Measurements from ENCODE around the gene RAB40A.

Gene RAB40A

DNA sequence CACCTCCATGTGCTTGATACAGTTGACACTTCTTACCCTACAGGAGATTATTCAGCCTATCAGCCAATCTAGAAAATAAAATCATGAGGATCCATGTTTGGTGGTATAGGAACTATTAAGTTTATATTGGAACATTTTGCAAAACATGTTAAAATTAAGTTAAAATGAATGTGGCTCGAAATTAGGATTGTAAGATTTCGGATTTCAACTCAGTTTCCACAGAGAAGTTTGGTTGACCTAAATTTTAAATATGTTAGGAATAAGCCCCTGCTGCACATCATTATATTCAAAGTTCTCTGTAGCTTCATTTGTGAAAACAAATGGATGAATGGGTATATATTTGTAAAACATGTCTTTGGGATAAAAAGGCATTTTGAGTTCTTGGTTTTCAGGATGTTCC lies at the start of gene RAB40A:
Gene RAB40A, minus strand, starts transcription at position 101 of the 400 bp plus-strand sequence. CDS start 18,733 bp downstream, outside the sequence.
- TF ChIP-seq GATA1 (IDR thresholded peaks at IDR 0.05; ENCODE audit: low read depth, low read length) (no peak), POLR2A (IDR thresholded peaks at IDR 0.05; ENCODE audit: low read length) (no peak)
- DNase-seq: no peak

DNA sequence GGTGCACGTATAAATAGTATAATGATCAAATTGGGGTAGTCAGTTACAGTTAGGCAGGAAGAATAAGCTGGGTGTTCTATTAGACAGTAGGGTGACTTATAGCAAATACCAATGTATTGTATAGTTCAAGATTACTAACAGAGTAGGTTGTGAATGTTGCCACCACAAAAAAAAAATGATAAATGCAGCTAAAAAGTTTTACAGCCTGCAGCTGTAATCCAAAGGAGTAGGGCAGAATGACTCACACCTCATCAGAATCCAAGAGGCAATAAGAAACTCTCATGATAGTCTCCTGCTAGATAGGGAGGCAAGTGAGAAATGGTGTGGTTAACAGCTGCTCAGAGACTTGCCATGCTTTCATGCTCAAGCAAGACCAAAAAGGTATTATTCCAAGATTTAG lies 46.5 kb upstream of the RAB40A start:
- no peak for DNase-seq
- no peak for TF ChIP-seq POLR2A (IDR thresholded peaks at IDR 0.05; ENCODE audit: low read length)
- no peak for TF ChIP-seq GATA1 (IDR thresholded peaks at IDR 0.05; ENCODE audit: low read depth, low read length)

DNA sequence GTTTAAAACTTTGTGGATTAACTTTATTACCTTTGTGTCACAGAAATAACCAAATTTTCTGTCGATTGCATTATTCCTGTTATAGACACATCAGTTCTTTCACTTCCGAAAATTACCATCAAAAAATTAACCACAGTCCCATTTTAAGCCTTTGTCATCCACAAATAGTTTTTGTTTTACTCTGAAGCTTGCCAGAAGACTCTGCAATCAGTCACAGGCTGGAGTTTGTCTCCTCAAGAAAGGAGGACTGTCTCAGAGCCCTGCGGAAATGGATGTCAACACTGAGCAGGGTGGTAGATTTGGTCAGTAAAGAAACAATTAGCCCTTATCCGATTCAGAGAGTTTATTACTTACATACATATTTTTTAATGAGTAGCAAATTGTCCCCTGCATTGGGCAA lies 45.9 kb upstream of the RAB40A start:
- no peak for DNase-seq
- TF ChIP-seq GATA1 (IDR thresholded peaks at IDR 0.05; ENCODE audit: low read depth, low read length) (no peak), POLR2A (IDR thresholded peaks at IDR 0.05; ENCODE audit: low read length) (no peak)

DNA sequence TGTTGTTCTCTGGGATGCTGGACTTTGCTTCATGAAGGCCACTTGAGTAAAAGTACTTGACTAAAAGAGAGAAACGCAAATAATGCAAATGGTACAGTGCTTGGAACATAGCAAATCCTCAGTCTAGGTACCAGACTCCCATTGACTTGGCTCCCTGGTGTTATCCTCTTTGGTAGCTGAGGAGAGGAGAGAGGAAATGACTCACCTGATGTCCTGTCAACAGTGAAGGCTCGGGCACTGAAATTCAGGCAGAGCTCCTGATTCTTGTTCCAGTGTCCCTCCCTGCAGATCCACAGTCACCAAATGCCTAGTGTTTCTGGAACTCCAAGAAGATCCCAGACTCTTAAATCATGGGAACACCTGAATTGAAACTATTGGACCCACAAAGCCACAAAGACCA lies 43.5 kb upstream of the RAB40A start:
- DNase-seq: no peak
- TF ChIP-seq GATA1 (IDR thresholded peaks at IDR 0.05; ENCODE audit: low read depth, low read length) (no peak), POLR2A (IDR thresholded peaks at IDR 0.05; ENCODE audit: low read length) (no peak)

DNA sequence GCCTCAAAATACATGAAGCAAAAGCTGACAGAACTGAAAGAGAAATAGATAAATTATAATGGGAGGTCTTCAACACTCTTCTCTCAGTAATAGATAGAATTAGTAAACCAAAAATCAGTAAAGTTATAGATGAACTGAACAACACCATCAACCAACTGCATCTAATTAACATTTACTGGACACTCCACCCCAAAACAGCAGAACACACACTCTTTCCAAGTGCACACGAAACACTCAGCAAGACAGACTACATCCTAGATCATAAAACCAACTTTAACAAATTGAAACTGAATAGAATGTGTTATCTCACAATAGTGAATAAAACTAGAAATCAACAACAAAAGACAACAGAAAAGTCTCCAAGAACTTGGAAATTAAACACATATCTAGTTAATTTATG lies 41.0 kb upstream of the RAB40A start:
- TF ChIP-seq GATA1 (IDR thresholded peaks at IDR 0.05; ENCODE audit: low read depth, low read length) (no peak), POLR2A (IDR thresholded peaks at IDR 0.05; ENCODE audit: low read length) (no peak)

DNA sequence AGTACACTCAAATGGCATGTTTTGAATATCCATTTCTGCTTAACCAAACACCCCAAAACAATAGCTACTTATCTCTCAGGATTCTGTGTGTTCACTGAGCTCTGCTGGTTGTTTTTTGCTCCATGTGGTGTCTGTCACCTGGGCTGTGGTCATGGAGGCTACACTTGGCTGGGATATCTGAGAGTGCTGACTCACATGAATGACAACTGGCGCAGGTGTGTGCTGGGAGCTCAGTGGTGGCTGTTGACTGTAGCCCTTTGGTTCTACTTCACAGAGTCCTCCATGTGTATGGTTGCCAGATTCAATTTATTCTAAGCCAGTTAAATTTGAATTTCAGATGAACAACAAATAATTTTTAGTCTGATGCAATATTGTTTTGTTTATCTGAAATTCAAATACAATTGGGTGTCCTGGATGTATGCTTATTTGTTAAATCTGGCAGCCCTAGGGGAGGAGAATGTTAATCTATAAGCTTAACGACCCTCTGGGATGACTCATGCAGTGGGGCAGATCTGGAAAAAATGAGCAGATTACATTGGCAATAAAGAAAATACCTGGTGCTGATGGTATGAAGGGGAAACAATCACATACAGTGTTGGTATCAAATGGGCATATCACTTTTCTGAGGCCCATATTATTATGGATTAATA lies 37.8 kb upstream of the RAB40A start:
- DNase-seq: no peak
- TF ChIP-seq GATA1 (IDR thresholded peaks at IDR 0.05; ENCODE audit: low read depth, low read length) (no peak), POLR2A (IDR thresholded peaks at IDR 0.05; ENCODE audit: low read length) (no peak)

More for the DNA sequence above, 41.0 kb upstream of the RAB40A start:
- DNase-seq: no peak

DNA sequence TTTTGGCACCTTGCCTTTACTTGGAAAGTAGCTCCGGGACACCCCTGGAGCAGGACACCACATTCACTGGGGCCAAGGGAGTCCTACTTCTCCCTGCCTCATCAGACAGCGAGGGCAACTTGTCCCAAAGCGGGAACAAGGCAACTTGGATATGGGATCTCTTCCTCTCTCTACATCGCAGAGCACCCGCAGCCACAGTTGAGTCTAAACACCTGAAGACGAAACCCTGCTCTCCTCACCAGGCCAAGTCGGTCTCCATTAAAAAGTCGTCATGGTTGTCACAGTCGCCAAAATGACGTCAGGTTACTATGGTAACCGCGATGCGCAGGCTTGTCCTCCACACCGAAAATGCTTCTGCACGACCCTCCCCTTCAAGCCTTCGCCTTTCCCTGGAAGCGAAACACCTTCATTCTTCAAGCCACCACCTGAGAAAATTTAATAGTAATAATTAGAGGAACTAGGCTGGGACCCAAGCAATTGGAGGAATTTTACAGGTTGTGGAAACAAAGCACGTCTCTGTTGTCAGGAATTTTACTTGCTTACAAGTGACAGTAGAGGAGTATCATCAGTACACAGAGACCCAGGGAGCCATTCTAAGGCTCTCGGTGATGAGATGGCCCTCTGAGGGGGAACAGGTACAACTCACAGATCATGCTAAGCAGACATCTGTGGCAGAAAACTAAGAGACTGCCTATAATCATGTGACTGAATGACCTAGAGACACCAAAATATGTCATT lies 35.6 kb upstream of the RAB40A start:
- peak; percentile 85 to 86 for DNase-seq
- no peak for TF ChIP-seq GATA1 (IDR thresholded peaks at IDR 0.05; ENCODE audit: low read depth, low read length)
- peak; percentile 60 for TF ChIP-seq POLR2A (IDR thresholded peaks at IDR 0.05; ENCODE audit: low read length)

- TF ChIP-seq GATA1 (IDR thresholded peaks at IDR 0.05; ENCODE audit: low read depth, low read length) (no peak), POLR2A (IDR thresholded peaks at IDR 0.05; ENCODE audit: low read length) (no peak)
- no peak for DNase-seq
Measured at GRCh38 chrX:103552236-103552635, 32.9 kb upstream of the RAB40A start.

GRCh38 chrX:103550415-103551051 lies 31.2 kb upstream of the RAB40A start:
- DNase-seq: no peak
- TF ChIP-seq GATA1 (IDR thresholded peaks at IDR 0.05; ENCODE audit: low read depth, low read length): no peak
- no peak for TF ChIP-seq POLR2A (IDR thresholded peaks at IDR 0.05; ENCODE audit: low read length)

DNA sequence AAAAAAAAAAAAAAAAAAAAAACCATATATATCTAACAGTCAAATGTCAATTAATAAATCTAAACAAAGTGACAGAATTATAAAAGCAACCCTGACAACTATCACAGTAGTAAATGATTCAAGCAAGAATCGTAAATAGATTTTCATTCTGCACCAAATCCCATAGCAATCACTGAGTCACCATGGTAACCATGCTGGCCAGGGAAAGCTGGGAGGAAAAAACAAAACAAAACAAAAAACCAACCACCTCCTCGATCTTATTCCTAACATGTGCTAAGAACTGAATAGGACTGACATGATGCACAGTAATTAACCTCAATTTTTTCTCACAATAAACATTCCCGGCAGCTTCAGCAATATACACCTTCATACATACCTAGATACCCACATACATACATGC lies 30.6 kb upstream of the RAB40A start:
- TF ChIP-seq GATA1 (IDR thresholded peaks at IDR 0.05; ENCODE audit: low read depth, low read length) (no peak), POLR2A (IDR thresholded peaks at IDR 0.05; ENCODE audit: low read length) (no peak)
- no peak for DNase-seq

DNA sequence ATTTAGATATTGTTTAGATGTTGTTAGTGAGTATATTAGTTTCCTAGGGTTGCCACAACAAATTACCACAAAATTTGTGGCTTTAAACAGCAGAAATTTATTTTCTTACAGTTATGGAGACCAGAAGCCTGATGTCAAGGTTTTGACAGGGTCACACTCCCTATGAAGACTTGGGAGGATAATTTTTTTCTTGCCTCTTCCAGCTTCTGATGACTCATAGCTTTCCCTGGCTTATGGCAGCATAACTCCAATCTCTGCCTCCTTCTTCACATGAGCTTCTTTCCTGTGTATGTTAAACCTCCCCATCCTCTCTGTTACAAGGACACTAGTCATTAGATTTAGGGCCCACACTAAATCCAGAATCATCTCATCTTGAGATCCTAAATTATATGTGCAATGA lies 20.9 kb upstream of the RAB40A start:
- DNase-seq: no peak
- TF ChIP-seq GATA1 (IDR thresholded peaks at IDR 0.05; ENCODE audit: low read depth, low read length) (no peak), POLR2A (IDR thresholded peaks at IDR 0.05; ENCODE audit: low read length) (no peak)

GRCh38 chrX:103539695-103540094 lies 20.4 kb upstream of the RAB40A start:
- TF ChIP-seq GATA1 (IDR thresholded peaks at IDR 0.05; ENCODE audit: low read depth, low read length): no peak
- no peak for TF ChIP-seq POLR2A (IDR thresholded peaks at IDR 0.05; ENCODE audit: low read length)
- no peak for DNase-seq

GRCh38 chrX:103538728-103539127 lies 19.4 kb upstream of the RAB40A start:
- no peak for TF ChIP-seq POLR2A (IDR thresholded peaks at IDR 0.05; ENCODE audit: low read length)
- TF ChIP-seq GATA1 (IDR thresholded peaks at IDR 0.05; ENCODE audit: low read depth, low read length): no peak
- no peak for DNase-seq

DNA sequence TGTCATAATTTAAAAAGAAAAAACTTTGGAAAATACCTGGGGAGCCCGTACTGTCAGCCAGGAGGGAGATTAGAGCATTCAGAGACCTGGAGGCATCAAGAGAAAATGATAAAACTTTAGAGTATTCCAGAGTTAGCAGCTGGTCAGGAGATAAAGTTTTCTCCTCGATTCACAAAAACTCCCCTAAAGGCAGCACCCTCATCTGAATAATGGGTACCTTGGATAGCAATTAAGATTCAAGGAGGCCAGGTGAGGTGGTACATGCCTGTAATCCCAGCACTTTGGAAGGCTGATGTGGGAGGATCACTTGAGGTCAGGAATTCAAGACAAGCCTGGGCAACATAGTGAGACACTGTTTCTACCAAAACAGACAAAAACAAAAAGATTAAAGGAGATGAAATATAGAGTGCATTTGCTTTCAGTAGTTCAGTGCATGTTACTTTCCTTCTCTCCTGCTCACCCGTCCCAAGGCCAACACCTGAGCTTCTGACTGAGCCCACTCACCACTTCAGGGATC lies 18.6 kb upstream of the RAB40A start:
- no peak for TF ChIP-seq GATA1 (IDR thresholded peaks at IDR 0.05; ENCODE audit: low read depth, low read length)
- TF ChIP-seq POLR2A (IDR thresholded peaks at IDR 0.05; ENCODE audit: low read length): no peak
- DNase-seq: no peak
